ENCODE data around the gene AFF3.

Gene AFF3

GRCh38 chr2:100000915-100001707, 141.3 kb downstream of the AFF3 start:
- DNase-seq (ENCODE audit: low read depth): no peak
- no peak for TF ChIP-seq CTCF (IDR thresholded peaks at IDR 0.05; ENCODE audit: insufficient read depth, low read depth, low read length, missing control alignments)
- H3K4me3 ChIP-seq (ENCODE audit: low read length): no peak overlapping the region

- DNase-seq (ENCODE audit: low read depth): no peak
- no peak for TF ChIP-seq CTCF (IDR thresholded peaks at IDR 0.05; ENCODE audit: insufficient read depth, low read depth, low read length, missing control alignments)
Measured at GRCh38 chr2:99998651-99999320, 143.6 kb downstream of the AFF3 start.

GRCh38 chr2:99989905-99990304, 152.5 kb downstream of the AFF3 start:
- no peak overlapping the region for H3K4me3 ChIP-seq (ENCODE audit: low read length)
- no peak for TF ChIP-seq CTCF (IDR thresholded peaks at IDR 0.05; ENCODE audit: insufficient read depth, low read depth, low read length, missing control alignments)
- DNase-seq (ENCODE audit: low read depth): no peak

More at GRCh38 chr2:99998651-99999320, 143.6 kb downstream of the AFF3 start:
- no peak overlapping the region for H3K4me3 ChIP-seq (ENCODE audit: low read length)

- H3K4me3 ChIP-seq (ENCODE audit: low read length): no peak overlapping the region
- TF ChIP-seq CTCF (IDR thresholded peaks at IDR 0.05; ENCODE audit: insufficient read depth, low read depth, low read length, missing control alignments): no peak
- no peak for DNase-seq (ENCODE audit: low read depth)
Measured at GRCh38 chr2:99988599-99988998, 153.8 kb downstream of the AFF3 start.

- DNase-seq (ENCODE audit: low read depth): no peak
- TF ChIP-seq CTCF (IDR thresholded peaks at IDR 0.05; ENCODE audit: insufficient read depth, low read depth, low read length, missing control alignments): no peak
- no peak overlapping the region for H3K4me3 ChIP-seq (ENCODE audit: low read length)
Measured at GRCh38 chr2:99987160-99987559, 155.2 kb downstream of the AFF3 start.

- no peak for TF ChIP-seq CTCF (IDR thresholded peaks at IDR 0.05; ENCODE audit: insufficient read depth, low read depth, low read length, missing control alignments)
- DNase-seq (ENCODE audit: low read depth): no peak
- H3K4me3 ChIP-seq (ENCODE audit: low read length): no peak overlapping the region
Measured at GRCh38 chr2:99984799-99985515, 157.4 kb downstream of the AFF3 start.
